ENCODE measurements around the gene TAS1R2.

Gene TAS1R2

DNA sequence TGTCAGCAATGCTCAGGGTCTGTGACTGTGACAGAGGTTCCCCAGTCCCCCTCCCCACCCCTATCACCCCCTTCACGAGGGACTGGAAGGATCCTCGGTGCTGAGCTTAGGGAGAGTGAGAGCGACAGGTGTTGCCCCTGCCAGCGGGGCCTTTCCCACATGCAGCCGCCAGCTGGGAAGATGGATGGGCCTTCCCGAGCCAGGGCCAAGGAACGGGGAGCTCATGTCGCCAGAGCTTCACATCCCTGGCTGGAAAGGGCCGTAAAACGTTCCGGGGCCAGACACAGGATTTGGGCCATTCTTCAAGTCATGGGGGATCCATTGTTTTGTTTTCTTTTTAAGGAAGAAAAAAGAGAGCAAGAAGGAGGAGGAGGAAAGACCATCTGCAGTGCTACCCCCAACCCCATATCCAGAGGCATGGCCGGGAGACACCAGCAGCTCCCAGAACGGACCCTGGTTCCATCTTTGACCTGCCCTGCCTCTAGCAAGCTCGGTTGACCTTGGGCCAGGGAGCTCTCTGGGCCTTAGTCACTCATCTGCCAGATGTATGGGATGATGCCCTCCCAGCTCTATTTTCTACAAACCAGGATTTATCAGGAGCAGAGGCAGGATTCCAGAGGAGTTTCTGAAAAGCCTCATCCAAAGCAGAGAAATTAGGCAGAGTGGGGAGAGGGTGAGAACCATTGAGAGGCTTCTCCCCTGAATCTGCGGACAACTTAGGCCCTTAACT is 54.1 kb downstream of the TAS1R2 start:
- DNase-seq (ENCODE audit: insufficient read length, low spot score) (no peak), FAIRE-seq (no peak)

DNA sequence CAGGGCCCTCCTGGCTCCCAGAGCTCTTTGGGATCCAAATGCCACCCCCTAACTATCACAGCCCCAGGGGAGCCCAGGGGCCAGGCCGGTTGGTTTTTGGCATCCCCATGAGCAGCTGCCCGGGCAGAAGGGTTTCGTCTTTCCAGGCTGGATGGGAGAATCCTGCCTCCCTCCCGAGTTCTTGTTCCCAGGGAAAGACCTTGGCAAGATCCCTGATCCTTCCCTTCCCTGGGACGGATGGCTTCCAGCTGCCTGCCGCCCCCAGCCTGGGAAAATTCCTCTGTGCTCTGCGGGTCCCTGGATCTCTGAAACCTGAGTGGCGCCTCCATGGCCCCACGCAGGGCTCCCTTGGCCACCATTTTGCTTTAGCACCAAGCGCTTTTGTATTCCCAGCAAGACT is 55.6 kb downstream of the TAS1R2 start:
- no peak for FAIRE-seq

DNA sequence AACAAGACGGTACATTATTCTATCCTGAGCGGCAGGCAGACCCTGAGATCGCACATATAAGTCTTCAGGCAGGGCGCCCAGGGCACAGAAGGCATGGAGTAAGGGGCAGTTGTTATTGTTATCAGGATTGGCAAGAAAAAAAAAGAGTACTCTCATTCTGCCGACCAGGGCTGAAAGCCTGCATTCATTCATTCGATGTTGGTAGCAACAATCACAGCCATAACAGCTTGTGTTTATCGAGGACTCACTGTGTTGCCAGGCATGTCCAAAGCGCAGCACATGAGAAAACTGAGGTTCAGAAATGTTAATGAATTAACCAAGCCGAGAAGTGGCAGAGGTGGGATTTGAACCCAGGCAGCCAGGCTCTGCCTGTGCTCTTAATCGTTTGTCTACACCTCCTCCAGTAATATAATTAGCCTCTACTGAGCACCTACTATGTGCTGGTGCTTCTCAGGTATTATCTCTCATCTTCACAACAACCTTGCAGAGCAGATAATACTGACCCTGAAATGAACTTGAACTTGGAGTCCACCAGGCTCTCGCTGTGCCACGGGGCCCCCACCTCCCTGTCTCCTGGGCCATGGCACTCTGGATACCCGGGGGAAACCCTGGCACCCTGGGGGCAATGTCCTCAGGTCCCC is 56.2 kb downstream of the TAS1R2 start:
- FAIRE-seq, result no peak

More for the DNA sequence above, 55.6 kb downstream of the TAS1R2 start:
- DNase-seq (ENCODE audit: insufficient read length, low spot score), result no peak

DNA sequence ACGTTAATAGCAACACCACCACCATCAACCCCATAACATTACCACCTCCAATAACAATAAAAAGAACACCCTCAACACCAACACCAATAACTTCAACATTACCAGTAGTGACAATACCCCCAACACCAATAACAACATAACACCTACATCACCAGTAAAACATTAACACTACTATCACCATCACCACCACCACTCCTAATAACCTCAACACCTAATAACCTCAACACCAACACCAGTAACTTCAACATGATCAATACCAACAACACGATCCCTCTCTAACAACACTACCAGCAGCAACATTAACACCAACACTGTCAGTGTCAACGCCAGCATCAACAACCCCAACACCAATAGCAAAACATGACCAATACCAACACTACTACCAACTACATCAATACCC is 57.2 kb downstream of the TAS1R2 start:
- no peak for DNase-seq (ENCODE audit: insufficient read length, low spot score)
- FAIRE-seq, result peak; percentile 77

More for the DNA sequence above, 56.2 kb downstream of the TAS1R2 start:
- DNase-seq (ENCODE audit: insufficient read length, low spot score), result no peak

DNA sequence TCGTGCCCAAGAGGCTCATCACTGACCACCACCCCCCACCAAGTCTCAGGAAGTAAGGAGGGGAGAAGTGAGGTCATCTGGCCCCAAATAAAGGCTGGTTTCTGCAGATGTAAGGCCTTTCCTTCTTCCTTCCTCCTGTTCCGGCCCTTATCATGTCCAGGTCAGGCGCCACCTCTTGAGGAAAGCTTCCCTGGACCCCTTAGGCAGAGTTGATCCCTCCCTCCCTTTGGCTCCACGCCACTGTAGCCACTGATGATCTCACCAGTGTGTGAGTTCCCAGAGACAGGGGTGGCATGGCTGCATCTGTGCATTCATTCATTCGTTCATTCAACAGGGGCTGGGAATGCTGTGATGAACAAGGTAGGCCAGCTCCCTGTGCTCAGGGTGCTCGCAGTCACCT is 59.2 kb downstream of the TAS1R2 start:
- FAIRE-seq (no peak), DNase-seq (ENCODE audit: insufficient read length, low spot score) (no peak)

DNA sequence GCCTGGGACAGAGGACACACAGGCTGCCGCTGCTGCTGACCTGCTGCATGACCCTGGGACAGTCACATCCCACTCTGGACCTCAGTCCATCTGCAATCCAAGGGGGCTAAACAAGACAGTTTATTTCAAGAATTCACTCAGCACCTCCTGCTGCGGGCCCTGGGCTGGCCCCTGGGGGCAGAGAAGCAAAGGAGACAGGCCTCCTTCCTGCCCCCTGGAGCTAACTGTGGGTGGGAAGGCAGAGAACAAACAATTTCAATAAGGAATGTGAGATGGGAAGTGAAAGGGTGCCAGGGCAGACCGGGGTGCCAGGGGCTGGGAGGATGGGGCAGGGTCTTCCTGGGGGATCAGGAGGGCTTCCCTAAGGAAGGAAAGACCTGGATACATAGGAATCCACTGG is 60.0 kb downstream of the TAS1R2 start:
- no peak for DNase-seq (ENCODE audit: insufficient read length, low spot score)
- no peak for FAIRE-seq

DNA sequence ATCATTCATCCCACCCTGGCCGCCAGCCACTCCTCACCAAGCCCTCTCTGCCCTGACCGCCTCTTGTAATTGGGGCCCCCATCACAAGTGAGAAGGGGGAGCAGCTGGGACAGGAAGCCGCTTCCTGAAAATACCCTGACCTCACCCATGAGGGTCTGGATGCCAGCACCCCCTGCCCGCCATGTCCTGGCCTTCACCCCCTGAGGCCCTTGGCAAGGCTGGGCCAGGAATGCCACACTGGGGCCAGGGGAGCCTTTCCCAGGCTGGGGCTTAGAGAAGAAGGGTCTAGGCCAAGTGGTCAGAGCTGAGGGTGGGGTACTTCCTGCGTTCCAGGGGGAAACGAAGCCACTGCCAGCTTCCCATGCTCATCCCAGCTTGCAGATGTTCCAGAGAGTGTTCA is 60.5 kb downstream of the TAS1R2 start:
- no peak for FAIRE-seq
- DNase-seq (ENCODE audit: insufficient read length, low spot score), result no peak

DNA sequence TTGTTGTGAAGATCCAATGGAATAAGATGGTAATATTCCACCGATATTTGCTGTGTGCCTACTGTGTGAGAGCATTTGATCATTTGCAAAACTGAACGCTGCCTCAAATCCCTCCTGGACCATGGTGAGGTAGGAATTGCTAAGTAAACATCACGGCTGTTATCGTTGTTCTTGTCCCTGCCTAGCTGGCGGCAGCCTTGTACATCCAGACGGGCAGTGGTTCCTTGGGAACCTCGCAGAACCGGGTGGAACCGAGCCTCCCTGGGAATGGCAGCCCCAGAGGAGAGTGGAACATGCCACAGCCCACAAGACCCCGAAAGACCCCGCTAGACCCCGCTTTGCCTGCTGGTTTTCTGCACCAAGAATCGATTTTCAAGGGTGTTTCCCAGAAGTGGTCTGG is 60.9 kb downstream of the TAS1R2 start:
- FAIRE-seq, result no peak
- no peak for DNase-seq (ENCODE audit: insufficient read length, low spot score)

DNA sequence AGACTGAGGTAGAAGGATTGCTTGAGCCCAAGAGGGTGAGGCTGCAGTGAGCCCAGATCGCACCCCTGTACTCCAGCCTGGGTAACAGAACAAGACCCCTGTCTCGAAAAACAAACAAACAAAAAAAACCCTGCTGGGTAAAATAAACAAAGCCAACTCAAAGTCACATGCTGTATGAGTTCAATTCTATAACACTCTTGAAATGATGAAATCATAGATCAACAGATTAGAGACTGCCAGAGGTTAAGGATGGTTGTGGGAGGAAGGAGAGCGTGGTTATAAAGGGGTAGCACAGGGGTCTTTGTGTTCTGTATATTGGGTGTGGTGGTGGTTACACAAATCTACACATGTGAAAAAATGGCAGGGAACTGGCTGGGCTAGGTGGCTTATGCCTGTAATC is 62.5 kb downstream of the TAS1R2 start:
- FAIRE-seq (no peak), DNase-seq (ENCODE audit: insufficient read length, low spot score) (no peak)

DNA sequence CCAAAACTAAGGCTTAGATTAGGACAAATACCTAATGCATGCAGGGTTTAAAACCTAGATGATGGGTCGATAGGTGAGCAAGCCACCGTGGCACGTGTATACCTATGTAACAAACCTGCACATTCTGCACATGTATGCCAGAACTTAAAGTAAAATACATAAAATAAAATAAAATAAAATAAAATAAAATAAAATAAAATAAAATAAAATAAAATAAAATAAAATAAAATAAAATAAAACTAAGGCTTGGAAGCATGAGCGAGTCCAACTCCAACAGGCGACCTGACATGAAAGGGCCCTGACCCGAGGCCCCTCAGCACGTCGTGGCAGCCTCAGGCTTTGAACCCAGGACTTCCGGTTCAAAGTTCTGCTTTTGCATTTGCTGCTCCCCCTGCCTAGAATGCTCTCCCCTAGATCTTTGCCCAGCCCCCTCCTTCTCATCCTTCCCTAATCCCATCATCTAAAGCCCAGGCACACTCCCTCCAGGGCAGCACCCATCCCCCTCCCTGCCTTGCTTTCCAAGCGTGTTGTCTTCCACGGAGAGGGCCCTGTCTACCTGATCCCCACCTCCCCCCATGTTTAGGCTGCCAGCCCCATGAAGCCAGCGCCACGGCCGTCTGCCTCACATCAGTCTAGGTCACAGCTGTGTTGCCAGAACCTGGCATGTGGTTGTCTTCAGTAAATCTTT is 64.3 kb downstream of the TAS1R2 start:
- FAIRE-seq (no peak), DNase-seq (ENCODE audit: insufficient read length, low spot score) (no peak)

DNA sequence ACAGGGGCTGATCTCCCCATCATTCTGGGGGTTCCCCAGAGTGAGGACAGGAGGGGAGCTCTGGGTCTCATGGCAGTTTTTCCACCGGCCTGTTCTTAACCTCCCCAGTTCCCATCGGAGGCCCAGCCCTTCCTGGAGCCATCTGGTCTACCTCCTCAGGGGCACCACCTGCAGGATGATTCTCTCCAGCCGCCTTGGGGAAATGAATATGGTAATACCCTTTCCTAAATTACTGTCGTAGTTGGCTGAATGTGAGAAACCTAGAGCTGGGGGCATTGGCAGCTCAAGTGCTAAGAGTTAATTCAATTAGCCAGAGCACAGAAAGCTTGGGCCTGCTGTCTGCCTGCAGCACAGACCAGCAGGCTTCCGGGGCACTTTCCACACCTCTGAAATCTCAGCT is 64.9 kb downstream of the TAS1R2 start:
- FAIRE-seq (no peak), DNase-seq (ENCODE audit: insufficient read length, low spot score) (no peak)

DNA sequence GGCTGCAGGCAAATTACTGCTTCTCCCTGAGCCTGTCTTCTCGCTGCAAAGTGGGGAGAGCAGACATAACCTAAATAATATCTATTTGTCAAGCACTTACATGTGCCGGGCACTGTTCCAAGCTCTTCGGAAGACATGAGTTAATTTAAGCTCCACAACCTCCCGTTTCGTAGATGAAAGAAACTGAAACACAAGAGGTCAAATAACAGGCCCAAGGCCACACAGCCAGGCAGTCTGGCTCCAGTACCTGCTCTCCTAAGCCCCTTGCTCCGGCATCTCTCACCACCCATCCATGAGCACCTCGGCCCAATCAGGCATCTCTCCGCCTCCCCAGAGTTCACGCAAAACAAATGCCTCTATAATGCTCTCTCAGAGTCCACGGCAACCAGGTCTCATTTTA is 65.4 kb downstream of the TAS1R2 start:
- FAIRE-seq, result no peak
- DNase-seq (ENCODE audit: insufficient read length, low spot score), result no peak

DNA sequence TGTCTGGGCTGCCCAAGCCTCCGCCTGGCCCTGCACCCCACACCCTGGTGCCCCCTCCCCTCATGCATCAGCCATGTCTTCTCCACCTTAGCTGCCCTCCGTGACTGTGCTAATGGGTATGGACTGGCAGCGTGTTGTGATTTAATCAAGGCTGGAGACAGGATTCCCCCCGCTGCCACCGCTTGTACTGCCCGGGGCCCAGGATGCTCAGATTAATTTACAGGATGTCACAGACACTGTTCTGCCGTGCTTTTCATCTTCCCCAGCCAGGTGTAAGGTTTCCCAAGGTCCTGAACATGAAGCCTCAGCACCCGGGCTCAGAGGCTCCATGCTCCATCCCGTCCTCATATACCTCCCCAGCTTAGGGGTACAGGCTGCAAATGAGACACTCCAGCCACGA is 66.3 kb downstream of the TAS1R2 start:
- DNase-seq (ENCODE audit: insufficient read length, low spot score) (no peak), FAIRE-seq (no peak)

DNA sequence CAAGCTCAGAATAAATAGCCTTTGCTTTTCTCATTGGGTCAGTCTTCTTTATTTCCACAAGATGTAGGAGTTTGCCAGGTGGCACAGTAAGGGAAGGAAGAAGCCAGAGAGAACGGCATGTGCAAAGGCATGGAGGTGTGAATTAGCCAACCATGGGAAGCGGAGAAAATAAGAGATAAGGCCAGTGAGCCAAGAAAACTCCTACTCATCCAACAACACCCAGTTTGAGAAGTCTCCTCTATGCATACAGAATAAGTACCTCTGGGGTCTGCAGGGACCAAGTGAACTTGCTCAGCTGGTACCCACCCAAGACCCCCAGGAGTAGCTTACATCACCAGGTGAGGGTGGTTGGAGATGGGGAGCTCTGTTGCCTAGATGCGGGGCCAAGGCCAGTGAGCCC is 66.7 kb downstream of the TAS1R2 start:
- DNase-seq (ENCODE audit: insufficient read length, low spot score) (no peak), FAIRE-seq (no peak)
